Kidney glomerular epithelial cell (primary cell): ENCODE measurements around the gene TOP2A.
A peak's percentile ranks its signal among the peaks of the same experiment; 100 is the strongest.

ENCODE experiments used
- DNase-seq: peaks from one replicate; lab custom pipeline; 2025; lab: John Stamatoyannopoulos, UW

Gene TOP2A

DNA sequence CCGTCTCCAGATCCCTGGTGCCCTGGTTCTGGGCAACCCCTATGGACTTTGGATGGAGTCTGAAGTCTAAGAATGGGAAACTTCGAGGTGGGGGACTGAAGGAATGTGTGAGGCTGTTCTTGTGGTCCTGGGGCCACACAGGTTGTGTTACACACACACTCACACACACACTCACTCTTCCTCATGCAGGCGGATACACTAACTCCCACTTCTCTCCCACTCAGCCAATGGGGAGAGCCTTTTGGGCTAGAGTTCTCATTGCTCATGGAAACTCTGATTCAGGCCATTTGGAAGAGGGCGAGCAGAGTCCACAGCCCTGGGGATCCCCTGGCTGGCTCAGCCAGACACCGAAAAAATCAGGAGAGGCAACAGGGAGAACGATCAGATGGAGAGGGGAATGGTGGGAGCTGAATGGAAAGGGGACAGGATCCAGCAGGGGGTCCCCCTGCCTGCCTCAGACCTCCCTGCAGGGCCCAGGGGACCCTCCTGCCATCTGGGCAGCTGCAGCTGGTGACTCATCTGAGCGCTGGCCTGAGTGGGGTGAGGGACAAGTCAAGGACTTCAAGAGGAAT, 34.6 kb upstream of the TOP2A start:
- DNase-seq = no peak

DNA sequence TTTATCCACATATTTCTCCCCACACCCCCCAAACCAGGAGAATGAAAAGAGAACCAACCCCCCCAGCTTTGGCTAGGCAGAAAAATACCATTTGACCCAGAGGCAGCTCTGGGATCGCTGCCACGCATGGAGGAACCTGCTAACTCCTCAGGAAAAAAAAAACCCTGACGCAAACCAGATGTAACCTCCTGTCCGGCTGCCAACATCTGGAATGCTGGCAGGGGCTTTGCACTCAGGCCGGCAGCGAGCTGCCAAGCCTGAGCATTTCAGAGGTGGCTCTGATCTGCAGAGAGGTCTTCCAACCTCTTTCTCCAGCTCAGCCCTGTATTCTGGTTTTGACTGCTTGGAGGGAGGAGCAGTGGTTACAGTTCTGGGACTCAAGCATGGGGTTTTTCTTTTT, 33.7 kb upstream of the TOP2A start:
- no peak for DNase-seq

DNA sequence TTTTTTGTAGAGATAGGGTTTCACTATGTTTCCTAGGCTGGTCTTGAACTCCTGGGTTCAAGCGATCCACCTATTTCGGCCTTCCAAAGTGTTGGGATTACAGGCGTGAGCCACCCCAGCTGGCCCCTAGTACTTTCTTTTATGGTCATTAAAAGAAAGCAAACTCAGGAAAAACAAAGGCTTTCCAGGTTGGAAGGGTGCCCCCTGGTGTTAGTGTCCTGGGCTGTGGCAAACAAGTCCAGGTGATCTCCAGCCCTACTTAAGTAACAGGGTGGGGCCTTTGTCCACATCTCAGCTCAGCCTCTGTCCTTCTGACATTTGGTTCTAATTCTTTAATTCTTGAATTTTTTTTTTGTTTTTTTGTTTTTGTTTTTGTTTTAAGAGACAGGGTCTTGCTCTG, 32.5 kb upstream of the TOP2A start:
- DNase-seq = peak; percentile 26

DNA sequence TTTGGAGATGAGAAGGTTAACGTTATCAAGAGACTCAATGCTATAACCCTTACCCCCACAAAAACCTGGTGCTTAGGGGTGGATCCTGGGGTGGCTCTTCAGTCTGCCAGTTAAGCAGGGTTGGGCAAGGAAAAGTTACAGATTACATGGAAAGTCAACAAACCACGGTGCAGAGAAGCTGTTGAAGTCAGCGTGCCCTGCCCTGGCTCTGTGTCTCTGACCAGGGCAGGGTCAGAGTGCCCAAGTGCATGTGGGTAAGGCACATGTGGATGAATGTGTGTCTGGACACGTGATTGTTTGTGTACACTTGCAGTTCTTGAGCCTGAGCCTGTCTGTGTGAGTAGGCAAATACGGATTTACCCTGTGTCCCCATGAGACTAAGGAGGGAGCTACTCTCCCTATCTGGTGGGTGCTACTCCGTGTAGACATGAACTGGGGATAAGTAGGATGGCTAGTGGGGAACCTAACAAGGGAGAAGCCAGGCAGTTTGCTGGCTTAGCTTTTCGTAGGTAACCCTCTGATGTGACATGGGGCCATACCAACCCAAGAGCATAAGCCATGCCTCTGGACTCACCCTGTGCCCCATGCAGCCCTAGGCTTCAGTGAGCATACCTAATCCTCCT, 31.1 kb upstream of the TOP2A start:
- peak; percentile 33 for DNase-seq

DNA sequence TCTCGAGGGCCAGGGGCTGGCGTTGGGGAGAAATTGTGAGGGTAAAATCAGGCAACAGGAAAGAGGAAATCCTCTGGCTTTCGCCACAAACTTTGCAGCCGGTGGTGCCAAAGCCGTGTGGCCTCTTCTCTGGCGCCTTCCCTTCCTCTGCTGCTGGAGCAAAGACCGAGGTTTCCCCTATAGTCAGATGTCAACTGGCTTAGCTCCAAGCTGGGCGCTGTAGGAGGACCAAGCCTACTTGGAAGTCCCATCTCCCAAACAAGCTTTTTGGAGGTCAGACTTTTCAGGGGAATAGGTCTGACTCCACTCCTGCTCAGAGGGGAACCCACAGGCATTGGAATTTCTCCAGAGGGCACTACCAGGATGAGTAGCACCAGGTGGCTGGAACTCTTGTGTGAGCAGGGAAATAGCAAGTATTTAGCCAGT, 30.5 kb upstream of the TOP2A start:
- no peak for DNase-seq

GRCh38 chr17:40447806-40448205, 30.1 kb upstream of the TOP2A start:
- no peak for DNase-seq

GRCh38 chr17:40447148-40447644, 29.5 kb upstream of the TOP2A start:
- no peak for DNase-seq

- no peak for DNase-seq
Observed at GRCh38 chr17:40445751-40446468, 28.2 kb upstream of the TOP2A start.

DNA sequence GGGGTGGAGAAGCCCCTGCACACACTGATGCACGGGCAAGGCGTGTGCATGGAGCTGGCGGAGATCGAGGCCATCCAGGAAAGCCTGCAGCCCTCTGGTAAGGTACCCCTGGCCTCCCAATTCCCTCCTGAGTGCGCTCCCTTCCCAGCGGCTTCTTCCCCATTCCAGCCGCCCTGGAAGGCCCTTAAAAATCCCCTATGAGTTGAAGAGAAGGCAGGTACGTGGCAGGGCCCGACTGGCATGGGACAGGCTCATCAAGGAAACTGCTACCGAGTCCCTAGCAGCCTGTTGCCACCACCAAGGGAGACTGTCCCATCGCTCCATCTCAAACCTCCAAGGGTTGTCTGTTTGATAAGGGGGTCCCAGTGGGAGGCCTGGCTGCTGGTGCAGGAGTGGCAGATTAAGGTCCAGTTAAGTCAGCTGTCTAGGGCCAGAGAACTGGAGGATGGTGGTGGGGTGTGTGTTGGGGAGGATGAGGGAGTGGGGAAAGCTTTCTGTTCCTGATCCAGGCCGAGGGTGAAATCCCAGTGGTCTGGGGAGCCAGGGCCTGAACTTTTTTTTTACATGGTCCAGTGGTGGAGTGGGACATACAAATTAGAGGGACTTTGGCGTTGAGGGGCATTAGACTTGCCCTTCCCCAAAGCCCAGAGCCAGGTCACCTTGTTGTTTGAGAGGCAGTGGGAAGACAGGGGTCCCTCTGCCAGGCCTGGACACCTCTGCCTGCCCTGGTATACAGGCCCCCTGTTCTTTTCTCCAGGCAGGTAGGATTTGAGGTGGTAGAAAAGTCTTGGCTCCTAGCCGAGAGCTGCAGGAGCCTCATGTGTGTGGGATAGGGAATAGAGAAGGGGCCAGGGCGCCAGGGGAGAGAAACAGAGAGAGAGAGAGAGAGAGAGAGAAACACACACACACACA, 26.5 kb upstream of the TOP2A start:
- no peak for DNase-seq

DNA sequence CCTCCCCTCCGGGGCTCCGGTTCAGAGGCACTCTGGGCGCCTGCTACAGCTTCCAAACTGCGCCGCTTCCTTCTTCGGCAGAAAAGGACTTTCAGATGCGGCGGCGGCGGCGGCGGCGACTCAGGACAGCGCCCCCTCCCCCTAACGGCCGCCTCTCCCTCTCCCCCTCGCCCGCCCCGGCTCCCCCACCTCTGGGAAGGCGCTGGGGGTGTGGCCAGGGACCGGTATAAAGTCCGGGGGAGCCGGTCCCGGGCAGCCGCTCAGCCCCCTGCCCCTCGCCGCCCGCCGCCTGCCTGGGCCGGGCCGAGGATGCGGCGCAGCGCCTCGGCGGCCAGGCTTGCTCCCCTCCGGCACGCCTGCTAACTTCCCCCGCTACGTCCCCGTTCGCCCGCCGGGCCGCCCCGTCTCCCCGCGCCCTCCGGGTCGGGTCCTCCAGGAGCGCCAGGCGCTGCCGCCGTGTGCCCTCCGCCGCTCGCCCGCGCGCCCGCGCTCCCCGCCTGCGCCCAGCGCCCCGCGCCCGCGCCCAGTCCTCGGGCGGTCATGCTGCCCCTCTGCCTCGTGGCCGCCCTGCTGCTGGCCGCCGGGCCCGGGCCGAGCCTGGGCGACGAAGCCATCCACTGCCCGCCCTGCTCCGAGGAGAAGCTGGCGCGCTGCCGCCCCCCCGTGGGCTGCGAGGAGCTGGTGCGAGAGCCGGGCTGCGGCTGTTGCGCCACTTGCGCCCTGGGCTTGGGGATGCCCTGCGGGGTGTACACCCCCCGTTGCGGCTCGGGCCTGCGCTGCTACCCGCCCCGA, 25.7 kb upstream of the TOP2A start, which contains the start of gene IGFBP4:
IGFBP4 (plus strand) TSS at position 255 of the 792 bp plus-strand sequence; CDS start at position 541, 286 bp downstream.
- peak; percentile 57 for DNase-seq

GRCh38 chr17:40442392-40443195, 24.9 kb upstream of the TOP2A start:
- DNase-seq = no peak

- DNase-seq = no peak
Observed at GRCh38 chr17:40440166-40440565, 22.5 kb upstream of the TOP2A start.

GRCh38 chr17:40437095-40437732, 19.5 kb upstream of the TOP2A start:
- no peak for DNase-seq

- DNase-seq = no peak
Observed at GRCh38 chr17:40436636-40437035, 18.9 kb upstream of the TOP2A start.

DNA sequence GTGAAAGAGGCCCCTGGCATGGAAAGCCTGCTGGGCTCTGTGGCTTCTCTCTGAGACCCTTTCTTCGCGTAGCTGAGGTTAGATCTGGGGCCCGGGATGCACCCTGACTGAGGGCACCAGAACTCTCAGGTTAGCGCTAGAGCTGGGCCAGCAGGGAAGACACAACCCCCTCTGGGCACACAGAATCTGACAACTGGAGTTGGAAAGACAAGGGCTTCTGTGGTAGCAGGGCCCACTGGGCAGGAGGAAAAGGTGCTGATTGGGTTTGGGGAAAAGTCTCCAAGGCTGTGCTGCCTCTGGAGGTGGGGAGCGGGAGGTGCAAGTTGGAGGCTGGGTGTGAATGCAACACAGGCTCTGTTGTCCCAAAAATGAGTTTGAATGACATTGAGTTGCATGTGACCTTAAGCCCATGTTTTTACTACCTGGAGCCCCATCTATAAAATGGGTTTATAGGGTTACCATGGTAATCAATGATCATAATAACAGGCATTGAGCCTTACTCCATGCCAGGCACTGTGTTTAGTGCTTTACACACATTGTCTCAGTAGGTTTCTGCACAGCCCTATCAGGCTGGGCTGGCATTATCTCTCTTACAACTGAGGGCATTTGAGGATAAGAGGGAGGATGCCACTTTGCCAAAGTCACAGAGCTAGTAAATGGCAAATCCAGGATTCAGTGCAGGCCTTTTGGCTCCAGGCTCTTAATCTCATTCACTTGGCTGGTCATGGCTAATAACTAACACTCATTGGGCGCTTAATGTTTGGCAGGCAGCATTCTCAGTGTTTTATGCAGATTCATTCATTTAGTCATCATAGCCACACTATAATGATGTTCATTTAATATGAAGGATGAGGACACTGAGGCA, 16.1 kb upstream of the TOP2A start:
- DNase-seq = no peak

DNA sequence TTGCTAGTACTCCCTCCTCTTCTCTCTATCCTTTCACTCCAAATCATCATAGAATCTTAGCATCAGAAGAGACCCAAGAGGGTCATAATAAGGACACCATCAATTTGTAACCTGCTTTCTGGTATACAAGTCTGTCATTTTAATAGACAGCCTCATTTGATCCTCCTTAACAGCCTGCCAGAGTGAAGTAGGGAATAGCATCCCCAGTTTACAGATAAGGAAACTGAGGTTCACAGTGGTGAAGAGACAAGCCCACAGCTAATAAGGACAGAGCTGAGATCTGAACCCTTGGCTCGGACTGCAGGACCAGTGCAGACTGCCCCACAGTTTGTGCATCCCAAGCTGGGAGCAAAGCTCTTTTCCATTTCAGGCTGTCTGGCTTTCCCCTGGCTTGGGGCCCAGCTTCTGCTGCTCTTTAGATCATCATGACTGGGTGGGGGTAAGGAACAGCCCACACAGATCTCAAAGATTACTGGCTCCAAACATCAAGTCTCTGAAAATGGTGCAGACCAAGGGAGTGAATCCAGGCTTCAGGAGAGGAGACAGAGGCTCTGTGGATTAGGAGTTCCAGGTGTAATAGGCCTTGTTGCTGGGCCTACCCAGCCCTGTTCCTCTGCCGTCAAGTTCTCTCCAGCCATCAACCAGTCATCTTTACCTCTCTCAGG, 15.3 kb upstream of the TOP2A start:
- no peak for DNase-seq

GRCh38 chr17:40431231-40431602, 13.5 kb upstream of the TOP2A start:
- DNase-seq = no peak
